ENCODE measurements around the gene GSG1.

GRCh38 chr12:13135371-13136178, 32.1 kb upstream of the GSG1 start:
- TF ChIP-seq CTCF (IDR thresholded peaks at IDR 0.05) (no peak), POLR2A (IDR thresholded peaks at IDR 0.05) (no peak)

All from lower leg skin (tissue), 3 donors.